Muscle layer of duodenum (tissue), 2 donors: ENCODE results near the gene SLC35B2.
"Not testable (repeated sequence)": the region's sequence is repeated elsewhere in the genome, so short reads cannot be mapped to it uniquely, and the experiment has no call there.

Experiments
- H3K27ac ChIP-seq: one replicate; pipeline ENCODE4 v1.7.0; 2013; ENCODE audit warnings: mild to moderate bottlenecking, low read length
- H3K27me3 ChIP-seq: one replicate; pipeline ENCODE4 v1.7.0; 2013; ENCODE audit warnings: low read depth, mild to moderate bottlenecking, control low read depth, low read length
- H3K36me3 ChIP-seq, 2 donors: one replicate each; pipeline ENCODE4 v1.7.0; 2013; ENCODE audit warnings: low read length in 2 of 2, control low read depth in 1 of 2, mild to moderate bottlenecking in 1 of 2; ENCODE audit not compliant: insufficient read depth in 2 of 2, control insufficient read depth in 1 of 2
- H3K4me1 ChIP-seq, 2 donors: one replicate each; pipeline ENCODE4 v1.7.0; 2013; ENCODE audit warnings: low read length in 2 of 2, mild to moderate bottlenecking in 2 of 2, control low read depth in 1 of 2, moderate library complexity in 1 of 2; ENCODE audit not compliant: insufficient read depth in 2 of 2, control insufficient read depth in 1 of 2
- H3K4me3 ChIP-seq, 2 donors: one replicate each; pipeline ENCODE4 v1.7.0; 2013; ENCODE audit warnings: low read length in 2 of 2, low read depth in 1 of 2, mild to moderate bottlenecking in 1 of 2
- H3K9me3 ChIP-seq, 2 donors: one replicate each; pipeline ENCODE4 v1.7.0; 2013; ENCODE audit warnings: low read length in 2 of 2, control low read depth in 1 of 2, mild to moderate bottlenecking in 1 of 2; ENCODE audit not compliant: control insufficient read depth in 1 of 2
- donor health status: healthy.

SLC35B2 gene

DNA sequence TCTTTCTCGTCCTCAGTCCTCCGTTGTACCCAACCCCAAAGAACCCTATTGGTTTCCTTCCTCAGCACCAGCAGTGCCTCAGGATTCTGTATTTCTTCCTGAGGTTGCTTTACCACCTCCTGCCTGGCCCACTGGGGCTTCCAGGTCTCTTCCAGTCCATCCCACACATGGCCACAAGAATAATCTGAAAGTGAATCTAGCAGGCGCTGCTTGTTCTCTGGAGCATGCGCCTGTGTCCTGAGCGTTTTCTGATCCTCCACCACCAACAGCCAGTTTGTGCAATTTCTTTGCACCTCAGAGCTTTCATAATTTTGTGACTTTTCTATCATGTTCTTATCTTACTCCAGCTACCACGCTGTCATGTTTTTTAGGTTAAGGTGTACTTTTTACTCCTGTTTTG, 22.1 kb downstream of the SLC35B2 start:
- no peak overlapping the region for H3K4me3 ChIP-seq
- peaks cover 4 to 10% of the 10 kb centered on the region in 2 donors for H3K36me3 ChIP-seq
- H3K27ac ChIP-seq = peak overlapping the region; percentile 75
- no peaks in the 10 kb centered on the region for H3K9me3 ChIP-seq
- H3K4me1 ChIP-seq = peaks cover 15 to 66% of the 10 kb centered on the region in 2 donors
- no peaks in the 10 kb centered on the region for H3K27me3 ChIP-seq

DNA sequence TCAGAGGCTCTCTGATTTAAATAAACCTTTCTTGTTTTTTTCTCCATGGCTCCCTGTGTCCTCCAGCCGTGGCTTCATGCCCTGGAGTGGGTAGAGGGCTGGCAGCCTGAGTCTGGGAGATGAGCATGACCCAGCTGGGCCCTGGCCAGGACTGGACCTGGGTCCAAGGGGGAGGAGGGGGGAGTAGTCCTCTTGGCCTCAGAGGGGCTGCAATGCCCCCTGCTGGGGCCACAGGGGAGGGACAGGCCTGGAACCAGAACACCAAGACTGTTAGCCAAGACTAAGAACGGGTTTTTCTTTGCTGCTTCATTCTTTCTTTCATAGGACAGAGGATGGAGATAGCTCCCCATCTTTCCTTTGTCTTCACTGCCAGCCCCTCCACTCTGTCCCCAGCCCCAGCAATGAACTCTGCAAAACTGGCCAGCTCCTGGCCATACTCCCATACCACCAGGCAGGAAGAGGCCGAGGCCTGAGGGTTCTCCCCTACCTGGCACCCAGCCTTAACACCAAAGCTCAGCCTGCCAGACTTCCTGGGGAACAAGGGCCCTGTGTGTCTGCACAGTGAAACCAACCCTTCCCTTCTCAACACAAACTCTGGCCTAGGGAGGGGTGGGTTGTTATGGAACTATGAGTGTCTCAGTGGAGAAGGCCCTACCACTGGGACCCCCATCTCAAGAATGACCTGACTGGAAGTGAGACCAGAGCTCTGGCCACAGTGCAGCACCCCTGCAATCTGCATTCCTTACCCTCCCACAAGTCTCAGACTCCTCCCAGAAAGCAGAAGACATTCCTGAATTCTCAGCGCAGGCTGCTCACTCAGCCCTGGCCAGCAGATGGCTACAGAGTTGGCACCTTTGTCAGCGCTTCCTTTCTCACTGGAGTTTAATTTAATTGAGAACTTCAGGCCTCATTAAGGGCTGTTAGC, 23.0 kb downstream of the SLC35B2 start:
- Histone ChIP-seq H3K4me1 (peaks cover 16 to 75% of the 10 kb centered on the region in 2 donors), H3K27ac (peak overlapping the region; percentile 75), H3K36me3 (peaks cover 7 to 20% of the 10 kb centered on the region in 2 donors), H3K9me3 (no peaks in the 10 kb centered on the region), H3K4me3 (no peak overlapping the region), H3K27me3 (no peaks in the 10 kb centered on the region)

DNA sequence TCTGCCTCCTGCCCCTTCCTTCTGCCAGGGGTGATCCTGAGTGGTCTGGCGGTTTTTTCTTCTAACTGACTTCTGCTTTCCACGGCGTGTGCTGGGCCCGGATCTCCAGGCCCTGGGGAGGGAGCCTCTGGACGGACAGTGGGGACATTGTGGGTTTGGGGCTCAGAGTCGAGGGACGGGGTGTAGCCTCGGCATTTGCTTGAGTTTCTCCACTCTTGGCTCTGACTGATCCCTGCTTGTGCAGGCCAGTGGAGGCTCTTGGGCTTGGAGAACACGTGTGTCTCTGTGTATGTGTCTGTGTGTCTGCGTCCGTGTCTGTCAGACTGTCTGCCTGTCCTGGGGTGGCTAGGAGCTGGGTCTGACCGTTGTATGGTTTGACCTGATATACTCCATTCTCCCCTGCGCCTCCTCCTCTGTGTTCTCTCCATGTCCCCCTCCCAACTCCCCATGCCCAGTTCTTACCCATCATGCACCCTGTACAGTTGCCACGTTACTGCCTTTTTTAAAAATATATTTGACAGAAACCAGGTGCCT, 23.7 kb downstream of the SLC35B2 start:
- no peaks in the 10 kb centered on the region for H3K27me3 ChIP-seq
- no peaks in the 10 kb centered on the region for H3K9me3 ChIP-seq
- peaks cover 7 to 21% of the 10 kb centered on the region in 2 donors for H3K36me3 ChIP-seq
- H3K4me1 ChIP-seq = peaks cover 21 to 82% of the 10 kb centered on the region in 2 donors
- peak overlapping the region; percentile 75 for H3K27ac ChIP-seq
- no peak overlapping the region for H3K4me3 ChIP-seq

DNA sequence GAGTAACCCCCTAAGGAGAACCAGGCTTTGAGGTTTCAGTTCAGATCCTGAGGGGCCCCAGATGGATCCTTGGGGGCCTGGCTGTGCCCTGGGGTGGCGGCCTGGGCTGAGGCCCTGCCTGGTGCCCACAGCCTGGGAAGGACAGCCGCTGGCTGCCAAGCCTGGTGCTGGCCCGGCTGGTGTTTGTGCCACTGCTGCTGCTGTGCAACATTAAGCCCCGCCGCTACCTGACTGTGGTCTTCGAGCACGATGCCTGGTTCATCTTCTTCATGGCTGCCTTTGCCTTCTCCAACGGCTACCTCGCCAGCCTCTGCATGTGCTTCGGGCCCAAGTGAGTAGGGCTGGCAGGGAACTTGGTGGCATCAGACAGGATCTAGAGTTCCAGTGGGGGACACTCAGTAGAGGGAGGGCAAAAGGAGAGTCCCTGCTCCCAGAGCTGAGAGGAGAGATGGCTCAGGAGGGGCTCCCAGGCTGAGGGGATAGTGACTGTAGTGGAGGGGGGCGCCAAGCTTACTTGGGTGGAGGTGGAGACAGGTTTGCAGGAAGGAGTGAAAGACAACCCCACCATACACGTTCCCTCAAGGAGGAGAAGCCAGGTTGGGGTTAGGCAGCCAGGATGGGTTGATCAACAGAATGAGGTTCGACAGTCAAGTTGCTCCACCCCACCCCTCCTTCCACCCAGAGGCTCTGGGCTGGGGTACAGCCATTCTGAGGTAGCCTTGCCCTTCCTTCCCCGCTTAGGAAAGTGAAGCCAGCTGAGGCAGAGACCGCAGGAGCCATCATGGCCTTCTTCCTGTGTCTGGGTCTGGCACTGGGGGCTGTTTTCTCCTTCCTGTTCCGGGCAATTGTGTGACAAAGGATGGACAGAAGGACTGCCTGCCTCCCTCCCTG, 24.4 kb downstream of the SLC35B2 start:
- Histone ChIP-seq H3K36me3 (peaks cover 7 to 21% of the 10 kb centered on the region in 2 donors), H3K27me3 (no peaks in the 10 kb centered on the region), H3K4me3 (no peak overlapping the region), H3K27ac (peak overlapping the region; percentile 75), H3K9me3 (no peaks in the 10 kb centered on the region), H3K4me1 (peaks cover 21 to 89% of the 10 kb centered on the region in 2 donors)

DNA sequence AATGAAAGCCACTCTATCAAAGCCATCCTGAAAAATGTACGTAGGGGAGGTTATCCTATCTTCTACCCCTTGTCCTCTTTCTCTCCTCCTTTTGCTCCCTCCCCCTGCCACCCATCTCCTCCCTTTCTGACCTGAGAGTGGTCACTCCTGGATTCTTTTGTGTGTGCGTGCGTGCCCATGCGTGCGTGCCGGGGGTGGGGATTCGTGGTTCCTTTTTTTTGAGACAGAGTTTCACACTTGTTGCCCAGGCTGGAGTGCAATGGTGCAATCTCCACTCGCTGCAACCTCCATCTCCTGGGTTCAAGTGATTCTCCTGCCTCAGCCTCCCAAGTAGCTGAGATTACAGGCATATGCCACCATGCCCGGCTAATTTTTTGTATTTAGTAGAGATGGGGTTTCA, 25.9 kb downstream of the SLC35B2 start:
- H3K27me3 ChIP-seq, H3K4me3 ChIP-seq, H3K9me3 ChIP-seq: not testable (repeated sequence)
- Histone ChIP-seq H3K27ac (peak overlapping the region; percentile 49), H3K36me3 (peaks cover 7 to 21% of the 10 kb centered on the region in 2 donors), H3K4me1 (peaks cover 21 to 97% of the 10 kb centered on the region in 2 donors)

DNA sequence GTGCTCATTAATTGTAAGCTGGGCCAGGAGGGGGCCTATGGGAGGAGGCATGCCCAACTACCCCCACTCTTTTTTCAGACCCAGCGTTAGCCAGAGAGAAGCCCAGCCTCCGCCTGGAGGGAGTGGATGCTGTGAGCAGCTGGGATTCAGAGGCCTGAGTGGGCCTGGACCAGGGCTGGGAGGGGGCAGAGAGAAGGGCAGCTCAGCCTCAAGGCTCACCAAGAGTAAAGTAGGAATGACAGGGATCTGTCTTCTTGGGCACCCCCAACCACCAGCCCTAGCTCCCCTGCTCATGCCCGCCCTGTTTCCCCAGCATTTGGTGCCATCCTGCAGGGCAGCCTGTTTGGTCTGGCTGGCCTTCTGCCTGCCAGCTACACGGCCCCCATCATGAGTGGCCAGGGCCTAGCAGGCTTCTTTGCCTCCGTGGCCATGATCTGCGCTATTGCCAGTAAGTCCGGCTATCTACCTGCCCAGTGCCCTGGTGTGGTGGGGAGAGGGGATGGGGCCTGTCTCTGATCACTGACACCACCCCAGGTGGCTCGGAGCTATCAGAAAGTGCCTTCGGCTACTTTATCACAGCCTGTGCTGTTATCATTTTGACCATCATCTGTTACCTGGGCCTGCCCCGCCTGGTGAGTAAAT, 27.2 kb downstream of the SLC35B2 start:
- Histone ChIP-seq H3K4me1 (peaks cover 21 to 97% of the 10 kb centered on the region in 2 donors), H3K27ac (peak overlapping the region; percentile 49), H3K27me3 (no peaks in the 10 kb centered on the region), H3K9me3 (no peaks in the 10 kb centered on the region), H3K36me3 (peaks cover 7 to 21% of the 10 kb centered on the region in 2 donors), H3K4me3 (no peak overlapping the region)

DNA sequence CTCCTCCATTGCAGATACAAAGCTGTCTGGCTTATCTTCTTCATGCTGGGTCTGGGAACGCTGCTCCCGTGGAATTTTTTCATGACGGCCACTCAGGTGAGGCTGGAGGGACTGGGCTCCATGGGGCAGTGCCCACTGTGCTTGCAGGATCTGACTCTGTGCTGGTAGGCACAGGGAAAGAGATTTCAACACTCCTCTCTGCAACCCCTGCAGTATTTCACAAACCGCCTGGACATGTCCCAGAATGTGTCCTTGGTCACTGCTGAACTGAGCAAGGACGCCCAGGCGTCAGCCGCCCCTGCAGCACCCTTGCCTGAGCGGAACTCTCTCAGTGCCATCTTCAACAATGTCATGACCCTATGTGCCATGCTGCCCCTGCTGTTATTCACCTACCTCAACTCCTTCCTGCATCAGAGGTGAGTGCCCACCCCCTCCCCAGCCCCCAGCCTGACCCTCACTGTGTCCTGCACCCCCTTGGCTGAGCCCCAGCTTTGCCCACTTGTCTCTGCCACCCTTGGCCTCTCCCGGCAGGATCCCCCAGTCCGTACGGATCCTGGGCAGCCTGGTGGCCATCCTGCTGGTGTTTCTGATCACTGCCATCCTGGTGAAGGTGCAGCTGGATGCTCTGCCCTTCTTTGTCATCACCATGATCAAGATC, 27.8 kb downstream of the SLC35B2 start:
- H3K27me3 ChIP-seq = no peaks in the 10 kb centered on the region
- no peak overlapping the region for H3K27ac ChIP-seq
- peaks cover 7 to 21% of the 10 kb centered on the region in 2 donors for H3K36me3 ChIP-seq
- no peak overlapping the region for H3K4me3 ChIP-seq
- no peaks in the 10 kb centered on the region for H3K9me3 ChIP-seq
- peaks cover 18 to 97% of the 10 kb centered on the region in 2 donors for H3K4me1 ChIP-seq

DNA sequence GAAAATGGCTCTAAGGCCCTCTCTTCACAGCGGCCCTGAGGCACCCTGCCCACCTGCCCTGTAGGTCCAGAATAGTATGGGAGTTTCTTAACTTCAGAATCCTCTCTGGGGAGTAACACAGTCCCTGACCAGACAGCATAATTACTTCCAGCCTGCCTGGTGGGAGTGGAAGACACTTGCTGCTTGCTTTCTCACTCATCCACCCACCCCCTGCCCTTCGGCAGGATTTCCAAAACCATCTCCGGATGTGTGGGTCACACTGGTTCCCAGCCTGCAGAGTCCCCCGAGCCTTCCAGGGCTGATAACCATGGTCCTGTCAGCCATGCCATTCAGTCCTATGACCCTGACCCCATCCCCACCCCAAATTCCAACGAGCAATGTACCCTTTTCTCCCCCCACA, 28.5 kb downstream of the SLC35B2 start:
- no peaks in the 10 kb centered on the region for H3K9me3 ChIP-seq
- peaks cover 18 to 97% of the 10 kb centered on the region in 2 donors for H3K4me1 ChIP-seq
- peak overlapping the region in 1 of 2 donors; percentile 32 for H3K4me3 ChIP-seq
- H3K27me3 ChIP-seq = no peaks in the 10 kb centered on the region
- H3K36me3 ChIP-seq = peaks cover 7 to 21% of the 10 kb centered on the region in 2 donors
- H3K27ac ChIP-seq = peak overlapping the region; percentile 31

DNA sequence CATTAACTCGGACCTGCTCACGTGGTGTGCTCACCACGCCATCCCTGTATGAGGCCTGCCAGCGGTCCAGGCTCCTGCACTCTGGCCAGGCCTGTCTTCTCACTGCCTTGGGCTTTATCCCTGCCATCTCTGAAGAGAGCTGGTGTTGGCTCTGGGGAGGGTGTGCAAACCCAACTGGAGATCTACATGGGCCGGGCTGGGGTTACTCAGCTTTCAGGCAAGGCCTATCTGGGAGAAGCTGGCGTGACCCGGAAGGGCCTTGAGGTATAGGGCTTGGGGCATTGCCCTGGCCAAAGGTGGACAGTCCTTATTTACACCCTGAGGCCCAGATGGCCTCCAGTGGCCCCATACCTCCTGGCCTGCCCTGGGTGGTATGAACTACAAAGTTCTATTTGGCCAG, 28.9 kb downstream of the SLC35B2 start:
- Histone ChIP-seq H3K4me1 (peaks cover 14 to 94% of the 10 kb centered on the region in 2 donors), H3K27me3 (no peaks in the 10 kb centered on the region), H3K4me3 (peak overlapping the region in 1 of 2 donors; percentile 32), H3K36me3 (peaks cover 7 to 21% of the 10 kb centered on the region in 2 donors), H3K27ac (peak overlapping the region; percentile 31), H3K9me3 (no peaks in the 10 kb centered on the region)

DNA sequence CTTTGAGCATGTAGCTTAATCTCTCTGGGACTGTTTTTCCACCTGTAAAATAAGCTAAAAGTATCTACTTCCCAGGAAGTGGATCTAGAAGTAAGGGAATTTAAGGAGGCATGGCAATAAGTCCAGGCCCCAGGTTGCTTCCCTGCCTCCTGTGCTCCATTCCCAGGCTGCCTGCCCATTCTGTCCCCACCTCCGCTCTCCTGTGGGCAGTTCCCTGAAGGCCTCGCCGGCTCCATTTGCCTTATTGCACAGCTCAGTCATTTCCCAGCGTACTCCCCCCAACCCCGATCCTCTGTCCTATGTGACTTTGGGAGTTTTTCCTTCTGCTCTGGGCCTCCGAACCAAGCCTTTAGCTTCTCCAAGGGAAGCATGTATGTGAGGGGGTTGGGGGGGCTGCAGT, 29.3 kb downstream of the SLC35B2 start:
- Histone ChIP-seq H3K9me3 (no peaks in the 10 kb centered on the region), H3K4me3 (peak overlapping the region in 1 of 2 donors; percentile 32), H3K36me3 (peaks cover 7 to 21% of the 10 kb centered on the region in 2 donors), H3K4me1 (peaks cover 12 to 90% of the 10 kb centered on the region in 2 donors), H3K27ac (peak overlapping the region; percentile 4), H3K27me3 (no peaks in the 10 kb centered on the region)
